HS-5 (cell line): ENCODE results near the gene GPR15LG.

Source experiments
- DNase-seq: peaks from one replicate; pipeline ENCODE4 v3.0.0-alpha.2; 2012; ENCODE audit warnings: low read depth

GPR15LG gene

GRCh38 chr10:84214612-84215235, 41.1 kb downstream of the GPR15LG start:
- no peak for DNase-seq

GRCh38 chr10:84216834-84217233, 43.2 kb downstream of the GPR15LG start:
- DNase-seq: no peak

- DNase-seq: no peak
These were observed 44.1 kb downstream of the GPR15LG start for GRCh38 chr10:84217746-84218145.

- DNase-seq: no peak
These were observed 48.3 kb downstream of the GPR15LG start for GRCh38 chr10:84221916-84222315.

- no peak for DNase-seq
These were observed 50.9 kb downstream of the GPR15LG start for GRCh38 chr10:84224411-84225028.

- no peak for DNase-seq
These were observed 52.0 kb downstream of the GPR15LG start, which contains the start of gene LRIT2 for GRCh38 chr10:84225427-84226173. LRIT2 (minus strand) TSS chr10:84225544; CDS start chr10:84225520, 24 bp downstream.

- no peak for DNase-seq
These were observed 53.0 kb downstream of the GPR15LG start for GRCh38 chr10:84226616-84227015.

GRCh38 chr10:84227810-84228209, 54.2 kb downstream of the GPR15LG start:
- DNase-seq: no peak

GRCh38 chr10:84230359-84230758, 56.8 kb downstream of the GPR15LG start:
- no peak for DNase-seq

GRCh38 chr10:84232376-84232775, 58.8 kb downstream of the GPR15LG start:
- no peak for DNase-seq

GRCh38 chr10:84233940-84234339, 60.3 kb downstream of the GPR15LG start:
- no peak for DNase-seq

GRCh38 chr10:84234479-84234878, 60.9 kb downstream of the GPR15LG start:
- no peak for DNase-seq
